Motor neuron (in vitro differentiated cells): ENCODE measurements around the gene WDR44. TPM values are rescaled to one million over a fixed set of nuclear protein-coding genes. Genes with fewer than 3 reads are reported as not detected.
A peak's percentile ranks its signal among the peaks of the same experiment; 100 is the strongest.

Source experiments
- ATAC-seq, 8 experiments: fragments of 200-7000 bp; cut with Tn5 transposase; replicated peaks in 6 of 8; 2 replicates each; pipeline ENCODE4 v1.8.0; 2021; ENCODE audit warnings: mild to moderate bottlenecking in 8 of 8, moderate library complexity in 8 of 8
- H3K27ac ChIP-seq, 2 donors: fragments of 250-450 bp; sonication (Bioruptor Pico); 2 replicates each; pipeline ENCODE4 v1.9.0; 2021; ENCODE audit warnings: antibody characterized with exemption in 2 of 2, mild to moderate bottlenecking in 2 of 2, moderate library complexity in 1 of 2
- H3K4me1 ChIP-seq, 2 donors: fragments of 250-450 bp; sonication (Bioruptor Pico); replicated peaks in 1 of 2; 2 replicates each; pipeline ENCODE4 v1.6.1; 2021; ENCODE audit warnings: antibody characterized with exemption in 2 of 2, mild to moderate bottlenecking in 2 of 2, moderate library complexity in 1 of 2
- H3K4me3 ChIP-seq, 5 donors: fragments of 250-450 bp; sonication (Bioruptor Pico); 2 replicates each; pipeline ENCODE4 v1.9.0; 2021; ENCODE audit warnings: antibody characterized with exemption in 5 of 5, mild to moderate bottlenecking in 5 of 5, moderate library complexity in 4 of 5
- whole genome bisulfite sequencing, 10 experiments: fragments of 450-650 bp; shearing (Covaris generic); methylation state at CpG; one replicate each; pipeline ENCODE4 v1.0.0; 2022; 5-methylcytosine and 5-hydroxymethylcytosine counted together
- in situ Hi-C, 9 experiments: fragments of 400-800 bp; cut with MboI; loops; one replicate each; pipeline ENCODE4 v1.15.0; 2021; ENCODE audit warnings: low sequenced_read_pairs in 9 of 9, low pct_unique_long_range_greater_than_20kb in 2 of 9; ENCODE audit not compliant: unreplicated experiment in 9 of 9
- total RNA-seq, 8 experiments: library from RNA; unstranded; fragments of 300-600 nt; gene quantifications; 2 replicates each; pipeline versions ENCODE4 v1.2.3 to v1.2.4, GENCODE V29; 2022

The WDR44 gene
- total RNA-seq, 8 experiments from 2014 or later, result 6.8 to 19.7 (median 13.2) TPM

DNA sequence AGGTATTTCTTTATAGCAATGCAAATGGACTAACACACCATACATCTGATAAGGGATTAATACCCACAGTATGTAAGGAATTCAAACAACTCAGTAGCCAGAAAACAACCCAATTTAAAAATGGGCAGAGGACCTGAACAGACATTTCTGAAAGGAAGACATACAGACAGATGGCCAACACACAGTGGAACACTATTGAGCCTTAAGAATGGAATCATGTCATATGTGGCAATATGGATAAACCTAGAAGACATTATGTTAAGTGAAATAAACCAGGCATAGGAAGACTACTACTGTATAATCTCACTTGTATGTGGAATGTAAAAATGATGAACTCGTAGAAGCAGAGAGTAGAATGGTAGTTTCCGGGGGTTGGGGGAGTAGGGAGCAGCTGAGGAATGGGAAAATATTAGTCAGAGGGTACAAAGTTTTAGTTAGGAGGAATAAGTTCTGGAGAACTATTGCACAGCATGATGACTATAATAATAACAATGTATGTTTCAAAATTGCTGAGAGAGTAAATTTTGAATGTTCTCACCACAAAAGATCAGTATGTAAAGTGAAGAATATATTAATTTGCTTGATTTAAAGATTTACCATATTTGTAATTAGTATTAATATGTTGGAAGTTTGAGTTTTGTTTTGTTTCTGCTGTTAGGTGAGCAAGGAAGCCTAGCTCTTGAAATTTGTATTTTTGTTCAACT, 25.2 kb downstream of the WDR44 start:
- 8 to 100% (median 61%) methylated on average over 1 to 2 of the region's 2 CpGs; no CpG with 5 or more reads in 7 of the 10 experiments for WGBS, 10 experiments
- in situ Hi-C loops, result no loop called here
- Histone ChIP-seq H3K27ac (no peak overlapping the region), H3K4me1 (peaks cover 0 to 6% of the 10 kb centered on the region in 2 donors), H3K4me3 (no peak overlapping the region)
- ATAC-seq, result no peak

DNA sequence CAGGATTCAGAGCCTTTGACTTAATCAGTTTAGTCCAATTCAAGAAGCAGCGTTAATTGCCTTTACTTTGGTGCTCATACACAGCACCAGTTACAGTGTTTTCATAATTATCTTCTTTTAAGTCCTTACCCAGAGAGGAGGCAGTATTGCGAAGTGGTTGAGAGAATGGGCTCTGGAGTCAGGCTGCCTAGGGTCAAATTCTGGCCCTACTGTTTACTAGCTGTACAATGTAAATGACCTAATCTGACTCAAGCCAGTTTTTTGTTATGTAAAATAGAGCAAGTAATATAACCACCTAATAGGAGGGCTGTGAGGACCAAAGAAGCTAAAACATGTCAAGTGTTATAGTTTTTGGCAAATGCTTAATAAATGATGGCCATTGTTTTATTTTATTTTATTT, 27.6 kb downstream of the WDR44 start:
- in situ Hi-C loops, result no loop called here
- Histone ChIP-seq H3K27ac (no peak overlapping the region), H3K4me3 (no peak overlapping the region), H3K4me1 (peaks cover 0 to 6% of the 10 kb centered on the region in 2 donors)
- ATAC-seq, result peak in 6 of 8 experiments; percentile 19 to 77 (median 62)
- 31 to 67% (median 55%) methylated on average over 1 to 2 of the region's 2 CpGs; no CpG with 5 or more reads in 6 of the 10 experiments for WGBS, 10 experiments

DNA sequence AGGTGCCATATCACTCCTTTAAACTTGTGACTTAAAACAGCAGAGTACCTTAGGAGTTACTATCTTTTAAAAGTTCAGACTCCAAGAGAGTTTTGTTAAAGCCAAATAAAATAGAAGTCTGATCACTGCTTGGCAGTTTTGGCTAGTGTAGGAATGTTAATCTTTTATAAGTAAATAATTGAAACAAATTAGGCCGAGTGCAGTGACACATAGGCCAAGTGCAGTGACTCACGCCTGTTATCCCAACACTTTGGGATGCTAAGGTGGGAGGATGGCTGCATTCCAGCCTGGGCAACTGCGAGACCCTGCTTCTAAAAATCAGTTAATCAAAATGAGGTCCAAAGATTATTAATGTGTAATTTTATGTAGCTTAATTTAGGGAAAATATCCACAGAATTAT, 37.2 kb downstream of the WDR44 start:
- in situ Hi-C loops, result no loop called here
- Histone ChIP-seq H3K4me1 (no peaks in the 10 kb centered on the region), H3K4me3 (no peak overlapping the region), H3K27ac (no peak overlapping the region)
- no peak for ATAC-seq
- WGBS, 10 experiments, result 20 to 70% (median 35%) methylated on average over 1 to 3 of the region's 3 CpGs; no CpG with 5 or more reads in 6 of the 10 experiments

DNA sequence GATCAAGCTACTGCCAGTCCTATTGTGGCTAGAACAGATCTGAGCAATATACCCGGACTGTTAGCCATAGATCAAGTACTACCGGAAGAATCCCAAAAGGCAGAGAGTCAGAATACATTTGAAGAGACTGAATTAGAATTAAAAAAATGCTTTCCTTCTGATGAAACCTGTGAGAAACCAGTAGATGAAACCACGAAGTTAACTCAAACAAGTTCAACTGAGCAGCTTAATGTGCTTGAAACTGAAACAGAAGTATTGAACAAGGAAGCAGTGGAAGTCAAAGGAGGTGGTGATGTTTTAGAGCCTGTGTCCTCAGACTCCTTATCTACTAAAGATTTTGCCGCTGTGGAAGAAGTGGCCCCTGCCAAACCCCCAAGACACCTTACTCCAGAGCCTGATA, 46.8 kb downstream of the WDR44 start:
- H3K4me3 ChIP-seq, result no peak overlapping the region
- no peaks in the 10 kb centered on the region for H3K4me1 ChIP-seq
- no peak overlapping the region for H3K27ac ChIP-seq
- in situ Hi-C loops, result no loop called here
- 20 to 100% (median 83%) methylated on average over 1 to 4 of the region's 4 CpGs; no CpG with 5 or more reads in 4 of the 10 experiments for WGBS, 10 experiments
- ATAC-seq, result no peak

DNA sequence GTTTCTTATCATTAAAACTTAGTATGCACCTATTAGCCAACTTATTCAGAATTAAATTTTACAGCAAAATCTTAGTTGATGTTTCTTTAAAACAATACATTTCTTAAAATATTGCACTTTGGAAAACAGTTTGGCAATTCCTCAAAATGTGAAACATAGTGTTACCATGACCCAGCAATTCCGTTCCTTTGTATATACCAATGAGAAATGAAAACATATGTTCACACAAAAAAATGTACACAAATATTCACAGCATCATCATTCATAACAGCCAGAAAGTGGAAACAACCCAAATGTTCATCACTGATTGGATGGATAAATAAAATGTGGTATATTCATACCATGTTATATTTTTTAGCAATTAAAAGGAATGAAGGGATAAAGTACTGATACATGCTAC, 50.2 kb downstream of the WDR44 start:
- ATAC-seq, result no peak
- in situ Hi-C loops, result no loop called here
- 53 to 100% (median 100%) methylated on average over 1 of the region's 1 CpG; no CpG with 5 or more reads in 5 of the 10 experiments for WGBS, 10 experiments
- H3K4me3 ChIP-seq, result no peak overlapping the region
- H3K4me1 ChIP-seq, result no peaks in the 10 kb centered on the region
- H3K27ac ChIP-seq, result no peak overlapping the region

DNA sequence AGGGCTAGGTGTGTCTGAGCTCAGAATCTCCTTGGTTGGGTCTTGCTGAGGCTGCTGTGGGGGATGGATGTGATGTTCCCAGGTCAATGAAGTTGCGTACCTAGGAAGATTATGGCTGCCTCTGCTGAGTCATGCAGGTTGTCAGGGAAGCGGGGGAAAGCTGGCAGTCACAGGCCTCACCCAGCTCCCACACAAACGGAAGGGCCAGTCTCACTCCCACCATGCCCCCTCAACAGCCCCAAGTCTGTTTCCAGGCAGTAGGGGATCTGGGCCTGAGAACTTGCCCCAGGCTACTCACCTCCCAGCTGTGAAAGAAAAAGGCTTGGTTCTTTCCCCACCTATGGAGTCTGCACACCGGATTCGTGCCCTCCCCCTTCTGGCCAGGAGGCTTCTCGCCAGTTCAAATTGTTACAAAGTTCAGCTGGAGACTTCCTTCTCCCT, 72.9 kb downstream of the WDR44 start:
- no peak for ATAC-seq
- H3K27ac ChIP-seq, result no peak overlapping the region
- in situ Hi-C loops, result no loop called here
- H3K4me3 ChIP-seq, result no peak overlapping the region
- H3K4me1 ChIP-seq, result no peaks in the 10 kb centered on the region
- 56% methylated on average over 5 of the region's 6 CpGs; no CpG with 5 or more reads in 9 of the 10 experiments for WGBS, 10 experiments

DNA sequence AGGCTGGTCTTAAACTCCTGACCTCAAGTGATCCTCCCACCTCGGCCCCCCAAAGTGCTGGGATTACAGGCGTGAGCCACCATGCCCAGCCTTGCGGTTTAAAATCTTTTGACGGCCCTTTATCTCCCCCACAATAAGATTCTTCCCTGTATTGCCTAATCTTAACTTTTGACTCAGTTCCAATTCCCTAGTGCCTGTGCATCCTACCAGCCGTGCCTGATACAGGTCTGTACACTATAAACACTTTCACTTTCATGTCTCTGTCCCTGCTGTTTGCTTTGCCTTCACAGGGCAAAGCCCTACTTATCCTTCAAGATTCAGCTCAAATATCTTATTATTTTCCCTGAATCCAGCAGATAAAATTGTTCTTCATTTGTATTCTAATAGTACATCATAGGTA, 74.6 kb downstream of the WDR44 start:
- no peak overlapping the region for H3K27ac ChIP-seq
- H3K4me1 ChIP-seq, result no peaks in the 10 kb centered on the region
- no peak overlapping the region for H3K4me3 ChIP-seq
- ATAC-seq, result peak in 2 of 8 experiments; percentile 54 to 73
- 21 to 80% (median 52%) methylated on average over 1 to 4 of the region's 5 CpGs; no CpG with 5 or more reads in 7 of the 10 experiments for WGBS, 10 experiments
- in situ Hi-C loops, result no loop called here

DNA sequence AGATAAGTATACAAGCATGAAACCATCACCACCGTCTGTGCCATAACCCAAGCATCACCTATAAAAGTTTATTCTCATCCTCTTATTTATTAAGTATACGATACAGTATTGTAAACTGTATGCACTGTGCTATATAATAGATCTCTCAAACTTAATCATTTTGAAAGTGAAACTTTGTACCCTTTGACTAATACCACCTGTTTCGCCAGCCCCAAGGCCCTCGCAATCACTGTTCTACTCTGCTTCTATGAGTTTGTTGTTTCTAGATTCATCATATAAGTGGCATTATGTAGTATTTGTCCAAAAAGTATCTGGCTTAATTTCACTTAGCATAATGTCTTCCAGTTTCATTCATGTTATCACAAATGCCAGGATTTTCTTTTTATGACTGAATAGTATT, 77.7 kb downstream of the WDR44 start:
- in situ Hi-C loops, result no loop called here
- Histone ChIP-seq H3K27ac (no peak overlapping the region), H3K4me1 (no peaks in the 10 kb centered on the region), H3K4me3 (no peak overlapping the region)
- 50 to 100% (median 82%) methylated on average over 2 to 4 of the region's 4 CpGs; no CpG with 5 or more reads in 6 of the 10 experiments for WGBS, 10 experiments
- no peak for ATAC-seq

DNA sequence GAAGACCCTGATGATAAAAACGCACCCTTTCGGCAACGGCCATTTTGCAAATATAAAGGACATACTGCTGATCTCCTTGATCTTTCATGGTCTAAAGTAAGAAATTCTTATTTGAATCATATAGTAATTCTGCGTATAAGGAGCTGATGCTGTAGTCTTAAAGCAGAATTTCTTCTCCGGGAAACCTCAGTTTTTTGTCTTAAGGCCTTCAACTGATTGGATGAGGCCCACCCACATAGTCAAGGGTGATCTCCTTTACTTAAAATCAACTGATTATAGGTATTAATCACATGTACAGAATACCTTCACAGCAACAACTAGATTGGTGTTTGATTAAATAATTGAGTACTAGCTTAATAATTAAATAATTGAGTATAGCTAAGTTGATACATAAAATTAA, 86.9 kb downstream of the WDR44 start:
- Histone ChIP-seq H3K27ac (no peak overlapping the region), H3K4me1 (no peaks in the 10 kb centered on the region), H3K4me3 (no peak overlapping the region)
- ATAC-seq, result no peak
- in situ Hi-C loops, result no loop called here
- 50 to 100% (median 90%) methylated on average over 1 to 5 of the region's 5 CpGs; no CpG with 5 or more reads in 4 of the 10 experiments for WGBS, 10 experiments

DNA sequence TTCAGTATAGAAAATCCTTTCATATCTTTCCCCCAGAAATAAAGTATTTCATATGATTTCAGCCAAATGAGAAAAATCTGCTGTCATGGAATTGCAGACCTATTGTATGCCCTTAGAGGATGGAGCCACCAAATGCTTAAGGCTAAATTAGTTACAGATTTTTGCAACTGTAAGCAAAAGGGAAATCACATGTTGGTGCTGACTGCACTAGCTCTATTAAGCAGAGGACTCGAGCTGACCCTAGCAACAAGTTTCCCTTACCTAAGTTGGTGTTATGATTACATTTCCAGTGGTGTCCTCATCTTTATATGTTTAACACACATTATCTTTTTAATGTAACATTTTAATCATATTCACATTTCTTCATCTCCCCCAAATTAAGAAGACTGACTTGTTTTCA, 91.4 kb downstream of the WDR44 start:
- WGBS, 10 experiments, result 25 to 100% (median 60%) methylated on average over 1 of the region's 1 CpG; no CpG with 5 or more reads in 7 of the 10 experiments
- Histone ChIP-seq H3K4me1 (no peaks in the 10 kb centered on the region), H3K4me3 (no peak overlapping the region), H3K27ac (no peak overlapping the region)
- ATAC-seq, result no peak
- in situ Hi-C loops, result no loop called here

DNA sequence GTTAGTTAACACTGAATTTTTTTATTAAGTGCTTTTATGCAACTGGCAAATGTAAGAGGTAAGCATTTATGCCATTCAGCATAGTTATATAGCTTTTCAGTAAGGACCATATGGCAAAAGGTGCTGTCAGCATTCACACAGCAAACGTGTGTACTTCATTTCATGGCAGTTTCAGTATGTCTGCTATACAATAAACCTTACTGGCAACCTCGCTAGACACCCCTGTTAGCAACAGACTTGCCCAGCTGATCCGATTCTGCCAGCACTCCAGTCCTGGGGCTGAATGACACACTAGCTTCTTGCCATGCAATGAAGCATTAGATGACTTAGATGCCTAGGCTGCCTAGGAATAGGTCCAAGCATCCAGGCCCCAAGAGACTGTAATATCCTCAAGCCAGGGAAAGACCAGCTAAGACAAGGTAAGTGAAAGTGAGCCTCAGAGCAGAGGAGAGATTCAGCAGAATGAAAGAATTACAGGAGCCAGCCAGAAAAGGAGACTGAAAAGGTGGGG, 102.4 kb downstream of the WDR44 start:
- 40 to 80% (median 52%) methylated on average over 1 to 2 of the region's 3 CpGs; no CpG with 5 or more reads in 6 of the 10 experiments for WGBS, 10 experiments
- no peak for ATAC-seq
- in situ Hi-C loops, result no loop called here

DNA sequence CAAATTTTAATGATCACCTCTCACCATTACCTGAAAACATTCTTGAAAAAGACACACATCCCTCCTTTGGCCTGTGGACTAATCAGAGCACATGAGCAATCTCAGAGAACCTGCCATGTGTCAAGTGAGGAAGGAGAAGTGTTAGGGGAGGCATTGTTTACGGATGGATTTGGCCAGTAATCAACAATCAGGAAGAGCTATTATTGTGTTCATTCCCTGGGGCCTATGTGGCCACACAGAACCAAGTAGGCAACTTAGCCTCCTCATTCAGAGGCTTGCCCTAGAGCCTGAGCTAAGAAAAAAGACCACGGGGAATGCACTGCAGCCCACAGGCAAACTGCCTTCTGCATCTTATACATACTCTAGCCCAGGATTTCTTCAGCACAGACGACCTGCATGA, 109.1 kb downstream of the WDR44 start:
- in situ Hi-C loops, result loop anchor here in 1 of 9 experiments (25.0 kb wide), 1 partner anchor 132 kb away; no protein-coding TSS in a partner anchor
- Histone ChIP-seq H3K4me3 (no peak overlapping the region), H3K27ac (no peak overlapping the region), H3K4me1 (no peaks in the 10 kb centered on the region)
- ATAC-seq, result no peak
- 50 to 67% methylated on average over 1 of the region's 3 CpGs; no CpG with 5 or more reads in 8 of the 10 experiments for WGBS, 10 experiments

More for the DNA sequence above, 102.4 kb downstream of the WDR44 start:
- Histone ChIP-seq H3K27ac (no peak overlapping the region), H3K4me3 (no peak overlapping the region), H3K4me1 (no peaks in the 10 kb centered on the region)

DNA sequence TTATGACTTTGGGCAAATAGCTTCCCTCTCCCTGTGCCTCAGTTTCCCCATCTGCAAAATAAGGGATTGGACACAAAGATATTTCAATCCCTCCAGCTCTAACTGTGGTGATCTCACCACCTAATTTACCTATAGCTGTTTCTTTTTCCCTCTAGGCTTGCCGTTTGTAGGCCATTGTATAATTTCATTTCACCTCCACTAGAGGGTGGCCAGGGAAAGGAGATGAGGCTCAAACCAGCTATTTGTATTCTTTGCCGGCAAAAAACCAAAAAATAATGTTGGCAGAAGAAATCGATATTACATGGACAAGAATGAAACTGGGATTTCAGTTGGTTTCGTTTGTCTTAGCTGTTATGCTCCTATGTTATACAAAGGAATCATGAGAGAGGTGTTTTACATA, 113.6 kb downstream of the WDR44 start:
- in situ Hi-C loops, result loop anchor here in 1 of 9 experiments (25.0 kb wide), 1 partner anchor 128 kb away; no protein-coding TSS in a partner anchor
- H3K27ac ChIP-seq, result no peak overlapping the region
- peak in 6 of 8 experiments; percentile 55 to 81 (median 65) for ATAC-seq

More for the DNA sequence above, 113.6 kb downstream of the WDR44 start:
- no peaks in the 10 kb centered on the region for H3K4me1 ChIP-seq
- 0 to 23% (median 0%) methylated on average over 1 to 4 of the region's 4 CpGs; no CpG with 5 or more reads in 3 of the 10 experiments for WGBS, 10 experiments
- H3K4me3 ChIP-seq, result no peak overlapping the region
